Right renal pelvis (tissue), 4 donors: ENCODE results near the gene NUDCD3. TPM values are rescaled to one million over a fixed set of nuclear protein-coding genes. Genes with fewer than 3 reads are reported as not detected.

Source experiments
- DNase-seq, 4 donors: peaks; one replicate each; pipeline ENCODE4 v3.0.0-alpha.2; 2013; ENCODE audit warnings: low read depth in 4 of 4, low spot score in 3 of 4, missing footprints in 1 of 4
- polyA plus RNA-seq, 4 donors: library from polyadenylated mRNA; unstranded; fragments of 120-200 nt; gene quantifications; one replicate each; pipeline ENCODE4 v1.2.1, GENCODE V29; 2013; ENCODE audit not compliant: insufficient read length in 4 of 4

Gene NUDCD3
- polyA plus RNA-seq, 4 donors: 82.1 to 87.9 (median 84.6) TPM

- DNase-seq: no peak
Observed at GRCh38 chr7:44373418-44373740, 117.1 kb downstream of the NUDCD3 start.

GRCh38 chr7:44372560-44373417, 117.7 kb downstream of the NUDCD3 start:
- no peak for DNase-seq

DNA sequence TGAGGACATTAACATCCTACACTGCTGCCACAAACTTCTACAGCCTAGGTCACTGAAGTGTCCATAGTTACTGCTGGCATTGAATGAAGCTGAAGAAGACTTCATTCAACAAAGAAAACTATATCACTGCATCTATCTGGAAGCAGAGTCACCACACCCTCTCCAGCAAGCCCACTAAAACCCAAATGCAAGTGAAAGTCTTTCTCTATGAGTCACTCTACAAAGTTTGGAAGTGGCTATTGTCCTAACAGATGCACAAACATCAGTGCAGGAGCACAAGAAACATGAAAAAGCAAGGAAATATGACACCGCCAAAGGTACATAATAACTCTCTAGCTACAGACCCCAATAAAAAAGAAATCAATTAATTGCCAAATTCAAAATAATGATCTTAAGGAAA, 121.6 kb downstream of the NUDCD3 start:
- no peak for DNase-seq

GRCh38 chr7:44368455-44368854, 122.0 kb downstream of the NUDCD3 start:
- DNase-seq: no peak

- DNase-seq: no peak
Observed at GRCh38 chr7:44367475-44368043, 122.9 kb downstream of the NUDCD3 start.

DNA sequence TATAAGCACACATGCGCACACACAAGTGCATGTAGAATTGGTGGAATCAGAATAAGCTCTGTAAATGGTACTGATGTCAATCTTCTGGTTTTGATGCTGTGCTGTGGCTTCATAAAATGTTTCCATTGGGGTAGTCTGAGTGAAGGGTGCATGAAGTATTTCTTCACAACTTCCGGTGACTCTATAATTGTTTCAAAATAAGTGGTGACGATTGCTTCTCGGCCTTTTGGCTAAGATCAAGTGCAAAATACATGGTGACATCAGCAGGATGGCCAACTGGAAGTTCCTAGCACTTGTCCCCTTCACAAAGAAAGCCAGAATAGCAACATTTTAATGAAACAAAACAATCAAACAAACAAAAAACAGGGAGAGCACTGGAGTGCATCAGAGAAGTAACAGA, 123.5 kb downstream of the NUDCD3 start:
- no peak for DNase-seq

DNA sequence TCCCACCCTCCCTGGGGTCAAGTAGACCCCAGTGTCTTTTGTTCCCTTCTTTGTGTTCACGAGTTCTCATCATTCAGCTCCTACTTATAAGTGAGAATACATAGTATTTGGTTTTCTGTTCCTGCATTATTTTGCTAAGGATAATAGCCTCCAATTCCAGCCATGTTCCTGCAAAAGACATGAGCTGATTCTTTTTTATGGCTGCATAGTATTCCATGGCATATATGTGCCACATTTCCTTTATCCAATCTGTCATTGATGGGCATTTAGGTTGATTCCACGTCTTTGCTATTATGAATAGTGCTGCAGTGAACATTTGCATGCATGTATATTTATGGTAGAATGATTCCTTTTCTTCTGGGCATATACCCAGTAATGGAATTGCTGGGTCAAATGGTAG, 136.8 kb downstream of the NUDCD3 start:
- DNase-seq: no peak

DNA sequence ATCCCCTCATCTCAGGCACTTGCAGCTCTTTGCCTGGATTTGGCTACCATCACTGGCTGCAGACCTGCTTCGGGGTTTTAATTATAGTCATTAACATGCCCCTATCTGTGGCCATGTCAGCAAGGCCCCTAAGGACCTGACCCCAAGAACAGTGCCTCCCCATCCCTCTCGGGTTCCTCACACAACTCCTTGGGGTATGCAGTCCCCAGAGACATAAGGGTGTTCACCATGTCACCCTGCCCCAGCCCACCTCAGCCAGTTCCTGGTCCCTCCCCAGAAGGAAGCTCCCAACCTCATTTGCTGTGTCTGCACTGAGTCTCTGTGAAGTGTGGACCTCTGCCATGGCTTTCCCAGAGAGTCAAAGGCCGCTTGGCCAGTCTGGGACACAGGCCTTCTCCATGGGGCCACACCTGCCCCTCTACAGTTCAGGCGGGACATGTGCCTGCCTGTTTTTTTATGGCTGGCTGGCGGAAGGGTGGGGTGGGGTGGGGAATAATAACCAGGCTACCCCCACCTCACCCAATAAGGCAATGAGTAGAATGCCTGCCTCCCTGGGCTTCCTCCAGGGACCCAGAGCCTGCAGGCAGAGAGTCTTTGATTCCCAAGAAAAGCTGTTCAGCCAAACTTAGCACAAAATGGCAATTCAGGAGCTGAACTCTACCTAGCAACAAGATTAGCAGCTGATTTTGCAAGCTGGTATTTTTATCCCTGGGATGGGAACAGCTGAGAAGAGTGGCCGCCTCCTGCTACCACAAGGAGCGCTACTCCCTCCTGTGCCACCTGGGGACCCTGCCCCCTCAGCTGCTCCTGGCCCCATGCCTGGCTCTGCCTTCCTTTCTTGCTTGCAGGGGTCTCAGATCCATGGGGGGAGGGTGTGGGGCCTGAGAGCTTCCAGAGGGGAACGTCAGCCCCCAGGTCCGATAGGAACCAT, 141.3 kb downstream of the NUDCD3 start:
- DNase-seq: no peak

GRCh38 chr7:44348300-44348699, 142.2 kb downstream of the NUDCD3 start:
- no peak for DNase-seq

- DNase-seq: no peak
Observed at GRCh38 chr7:44347546-44348114, 142.8 kb downstream of the NUDCD3 start.

DNA sequence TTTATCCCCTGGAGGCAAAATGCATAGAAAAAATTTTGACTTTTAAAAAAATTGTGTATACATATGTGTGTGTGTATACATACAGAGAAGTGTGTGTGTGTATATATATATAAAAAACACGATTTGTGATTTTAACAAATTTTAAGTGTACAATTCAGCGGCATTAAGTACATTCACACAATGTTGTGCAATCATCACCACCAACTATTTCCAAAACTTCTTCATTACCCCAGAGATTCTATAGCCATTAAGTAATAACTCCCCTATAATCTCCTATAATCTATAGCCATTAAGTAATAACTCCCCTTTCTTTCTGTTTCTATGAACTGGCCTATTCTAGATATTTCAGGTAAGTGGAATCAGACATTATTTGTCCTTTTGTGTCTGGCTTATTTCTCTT, 144.4 kb downstream of the NUDCD3 start:
- DNase-seq: no peak

GRCh38 chr7:44341401-44341800, 149.1 kb downstream of the NUDCD3 start:
- no peak for DNase-seq

GRCh38 chr7:44338600-44338999, 151.9 kb downstream of the NUDCD3 start:
- DNase-seq: no peak

- no peak for DNase-seq
Observed at GRCh38 chr7:44336491-44336890, 154.0 kb downstream of the NUDCD3 start.

DNA sequence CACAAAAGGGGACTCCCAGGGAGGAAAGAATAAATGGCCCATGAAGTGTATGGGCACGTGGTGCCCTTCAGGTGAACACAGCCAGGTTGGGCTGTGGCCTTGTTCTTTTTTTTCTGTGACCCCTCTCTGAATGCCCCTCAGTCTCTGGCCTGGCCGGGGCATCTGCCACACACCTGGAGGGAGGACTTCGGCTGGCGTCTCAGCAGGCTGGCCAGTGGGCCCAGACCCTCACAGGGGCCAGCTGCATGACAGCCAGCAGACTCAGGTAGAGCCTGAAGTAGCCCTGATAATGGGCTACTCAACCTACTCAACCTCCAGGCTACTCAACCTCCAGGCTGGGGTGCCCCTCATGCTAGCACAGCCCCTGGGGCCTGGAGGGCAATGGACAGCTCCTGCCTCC, 155.3 kb downstream of the NUDCD3 start:
- no peak for DNase-seq

DNA sequence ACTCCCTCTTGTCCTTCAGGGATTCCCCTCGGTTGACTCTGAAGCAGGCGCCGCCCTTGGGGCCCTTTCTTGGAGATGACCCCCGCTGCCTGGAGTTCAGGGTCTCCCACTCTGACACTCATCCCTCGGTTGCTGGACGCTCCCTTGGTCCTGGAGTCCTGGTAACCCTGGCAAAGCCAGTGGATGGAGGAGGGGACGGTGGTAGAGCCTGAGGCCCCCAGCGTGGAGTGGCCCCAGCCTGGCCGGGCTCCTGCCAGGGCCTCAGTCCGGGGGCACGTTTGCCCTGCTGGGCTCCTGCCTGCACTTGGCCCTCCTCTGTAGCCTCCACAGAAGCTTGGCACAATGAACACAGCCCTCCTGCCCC, 155.7 kb downstream of the NUDCD3 start:
- no peak for DNase-seq

GRCh38 chr7:44333911-44334733, 156.3 kb downstream of the NUDCD3 start:
- DNase-seq: no peak

DNA sequence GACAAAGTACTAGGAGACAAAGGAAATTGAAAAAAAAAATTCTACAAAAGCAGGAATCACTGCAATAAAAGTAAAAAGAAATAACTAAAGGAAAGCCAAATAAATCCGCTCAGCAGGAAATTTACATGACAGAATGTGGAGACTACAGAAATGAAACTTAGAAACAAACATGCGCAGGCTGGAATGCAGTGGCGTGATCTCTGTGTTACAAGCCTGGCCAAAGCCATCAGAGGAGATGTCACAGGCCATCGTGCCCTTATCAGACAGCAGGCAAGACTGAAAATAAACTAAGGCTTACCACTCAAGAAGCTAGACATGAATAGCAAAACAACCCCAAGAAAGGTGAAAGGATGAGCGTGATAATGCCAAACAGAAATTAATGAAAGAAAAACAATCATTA, 158.8 kb downstream of the NUDCD3 start:
- DNase-seq: no peak

DNA sequence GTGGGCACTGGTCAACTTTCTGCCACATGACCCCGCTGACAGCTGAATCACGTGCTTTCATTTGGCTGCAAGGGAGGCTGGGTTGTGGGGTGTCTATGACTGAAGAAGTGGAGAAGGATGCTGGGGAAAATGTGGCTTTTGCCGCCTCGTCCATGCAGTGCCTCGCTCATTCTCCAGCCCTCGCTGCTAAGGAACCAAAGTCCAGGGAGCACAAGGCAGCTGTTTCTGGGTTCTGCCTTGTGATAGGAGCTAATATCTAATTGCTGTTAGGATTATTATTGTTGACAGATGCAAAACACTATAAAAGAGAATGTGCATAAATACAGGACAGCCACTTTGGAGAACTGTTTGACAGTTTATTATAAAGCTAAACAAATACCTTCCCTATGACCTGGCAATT, 160.1 kb downstream of the NUDCD3 start:
- DNase-seq: no peak

GRCh38 chr7:44329888-44330287, 160.6 kb downstream of the NUDCD3 start:
- DNase-seq: no peak
